ENCODE data around the gene MUC22. TPM values are rescaled to one million over a fixed set of nuclear protein-coding genes. Genes with fewer than 3 reads are reported as not detected.
"Not testable (repeated sequence)": the region's sequence is repeated elsewhere in the genome, so short reads cannot be mapped to it uniquely, and the experiment has no call there.

Gene MUC22
- total RNA-seq, 1 experiment from 2014 or later: not detected

- Histone ChIP-seq H3K36me3 (no peaks in the 10 kb centered on the region), H3K4me3 (no peak overlapping the region), H3K27me3 (replicated peaks) (no peaks in the 10 kb centered on the region; the same call in 1 of the 2 replicates), H3K27ac (peak overlapping the region; percentile 42), H3K4me1 (replicated peaks) (peaks cover 23% of the 10 kb centered on the region), H3K9me3 (replicated peaks) (no peaks in the 10 kb centered on the region)
- DNase-seq (ENCODE audit: low read depth in 1 of 2, low spot score in 2 of 2): peak; percentile 52 to 85
Measured at GRCh38 chr6:31058128-31058894, 48.0 kb downstream of the MUC22 start.

GRCh38 chr6:31060145-31060544, 49.9 kb downstream of the MUC22 start:
- Histone ChIP-seq H3K4me1 (replicated peaks) (peaks cover 23% of the 10 kb centered on the region), H3K36me3 (no peaks in the 10 kb centered on the region), H3K9me3 (replicated peaks) (no peaks in the 10 kb centered on the region), H3K4me3 (no peak overlapping the region), H3K27me3 (replicated peaks) (no peaks in the 10 kb centered on the region; the same call in 1 of the 2 replicates), H3K27ac (no peak overlapping the region)
- DNase-seq (ENCODE audit: low read depth in 1 of 2, low spot score in 2 of 2): no peak

GRCh38 chr6:31063906-31064435, 53.7 kb downstream of the MUC22 start:
- no peak for DNase-seq (ENCODE audit: low read depth in 1 of 2, low spot score in 2 of 2)
- H3K4me1 ChIP-seq (replicated peaks): 0 out of 2 replicates have a peak, but pooled peaks cover 4% of the 10 kb centered on the region
- H3K9me3 ChIP-seq (replicated peaks): no peaks in the 10 kb centered on the region
- H3K36me3 ChIP-seq: no peaks in the 10 kb centered on the region
- H3K27me3 ChIP-seq (replicated peaks): no peaks in the 10 kb centered on the region; the same call in 1 of the 2 replicates
- H3K27ac ChIP-seq: no peak overlapping the region
- no peak overlapping the region for H3K4me3 ChIP-seq

GRCh38 chr6:31065556-31065955, 55.3 kb downstream of the MUC22 start:
- Histone ChIP-seq H3K4me3 (no peak overlapping the region), H3K36me3 (no peaks in the 10 kb centered on the region), H3K27me3 (replicated peaks) (no peaks in the 10 kb centered on the region; the same call in 1 of the 2 replicates), H3K27ac (no peak overlapping the region), H3K9me3 (replicated peaks) (no peaks in the 10 kb centered on the region), H3K4me1 (replicated peaks) (peaks cover 7% of the 10 kb centered on the region)
- DNase-seq (ENCODE audit: low read depth in 1 of 2, low spot score in 2 of 2): no peak

- H3K27me3 ChIP-seq (replicated peaks); H3K4me3 ChIP-seq; DNase-seq (ENCODE audit: low read depth in 1 of 2, low spot score in 2 of 2); H3K9me3 ChIP-seq (replicated peaks); H3K36me3 ChIP-seq; H3K27ac ChIP-seq: not testable (repeated sequence)
- H3K4me1 ChIP-seq (replicated peaks): peaks cover 16% of the 10 kb centered on the region
Measured at GRCh38 chr6:31067028-31067427, 56.8 kb downstream of the MUC22 start.

GRCh38 chr6:31067891-31068668, 57.8 kb downstream of the MUC22 start:
- not testable (repeated sequence) for DNase-seq (ENCODE audit: low read depth in 1 of 2, low spot score in 2 of 2); H3K9me3 ChIP-seq (replicated peaks); H3K27ac ChIP-seq; H3K27me3 ChIP-seq (replicated peaks); H3K36me3 ChIP-seq; H3K4me3 ChIP-seq
- peaks cover 26% of the 10 kb centered on the region for H3K4me1 ChIP-seq (replicated peaks)

GRCh38 chr6:31068669-31069340, 58.5 kb downstream of the MUC22 start:
- H3K27me3 ChIP-seq (replicated peaks): no peaks in the 10 kb centered on the region

GRCh38 chr6:31070711-31071197, 60.5 kb downstream of the MUC22 start:
- Histone ChIP-seq H3K27ac (no peak overlapping the region), H3K36me3 (no peaks in the 10 kb centered on the region), H3K4me3 (no peak overlapping the region), H3K9me3 (replicated peaks) (no peaks in the 10 kb centered on the region), H3K4me1 (replicated peaks) (peaks cover 33% of the 10 kb centered on the region), H3K27me3 (replicated peaks) (no peaks in the 10 kb centered on the region)
- peak; percentile 38 to 61 for DNase-seq (ENCODE audit: low read depth in 1 of 2, low spot score in 2 of 2)

More at GRCh38 chr6:31068669-31069340, 58.5 kb downstream of the MUC22 start:
- no peaks in the 10 kb centered on the region for H3K9me3 ChIP-seq (replicated peaks)
- H3K36me3 ChIP-seq: no peaks in the 10 kb centered on the region
- peak; percentile 68 to 76 for DNase-seq (ENCODE audit: low read depth in 1 of 2, low spot score in 2 of 2)
- H3K4me3 ChIP-seq: no peak overlapping the region
- H3K27ac ChIP-seq: no peak overlapping the region
- peaks cover 33% of the 10 kb centered on the region for H3K4me1 ChIP-seq (replicated peaks)

GRCh38 chr6:31074401-31074800, 64.1 kb downstream of the MUC22 start:
- H3K4me3 ChIP-seq: no peak overlapping the region
- H3K27me3 ChIP-seq (replicated peaks): no peaks in the 10 kb centered on the region
- H3K36me3 ChIP-seq: no peaks in the 10 kb centered on the region
- no peak overlapping the region for H3K27ac ChIP-seq
- H3K9me3 ChIP-seq (replicated peaks): no peaks in the 10 kb centered on the region
- no peak for DNase-seq (ENCODE audit: low read depth in 1 of 2, low spot score in 2 of 2)
- peaks cover 30% of the 10 kb centered on the region for H3K4me1 ChIP-seq (replicated peaks)

- Histone ChIP-seq H3K27ac (no peak overlapping the region), H3K9me3 (replicated peaks) (no peaks in the 10 kb centered on the region), H3K4me1 (replicated peaks) (peaks cover 29% of the 10 kb centered on the region), H3K4me3 (no peak overlapping the region), H3K36me3 (no peaks in the 10 kb centered on the region), H3K27me3 (replicated peaks) (no peaks in the 10 kb centered on the region)
- no peak for DNase-seq (ENCODE audit: low read depth in 1 of 2, low spot score in 2 of 2)
Measured at GRCh38 chr6:31075528-31075927, 65.3 kb downstream of the MUC22 start.

- no peaks in the 10 kb centered on the region for H3K36me3 ChIP-seq
- H3K4me3 ChIP-seq: no peak overlapping the region
- H3K9me3 ChIP-seq (replicated peaks): no peaks in the 10 kb centered on the region
- DNase-seq (ENCODE audit: low read depth in 1 of 2, low spot score in 2 of 2): no peak
- no peak overlapping the region for H3K27ac ChIP-seq
- peaks cover 22% of the 10 kb centered on the region for H3K4me1 ChIP-seq (replicated peaks)
- no peaks in the 10 kb centered on the region for H3K27me3 ChIP-seq (replicated peaks)
Measured at GRCh38 chr6:31076611-31077010, 66.3 kb downstream of the MUC22 start.

GRCh38 chr6:31079656-31080261, 69.5 kb downstream of the MUC22 start:
- Histone ChIP-seq H3K27ac (no peak overlapping the region), H3K4me1 (replicated peaks) (peaks cover 3% of the 10 kb centered on the region; the same call in 1 of the 2 replicates), H3K4me3 (no peak overlapping the region), H3K36me3 (no peaks in the 10 kb centered on the region), H3K27me3 (replicated peaks) (no peaks in the 10 kb centered on the region), H3K9me3 (replicated peaks) (no peaks in the 10 kb centered on the region)
- peak; percentile 56 to 64 for DNase-seq (ENCODE audit: low read depth in 1 of 2, low spot score in 2 of 2)

GRCh38 chr6:31081872-31082271, 71.6 kb downstream of the MUC22 start:
- H3K9me3 ChIP-seq (replicated peaks): no peaks in the 10 kb centered on the region
- peaks cover 15% of the 10 kb centered on the region for H3K4me1 ChIP-seq (replicated peaks)
- no peaks in the 10 kb centered on the region for H3K36me3 ChIP-seq
- no peak overlapping the region for H3K27ac ChIP-seq
- DNase-seq (ENCODE audit: low read depth in 1 of 2, low spot score in 2 of 2): no peak
- H3K4me3 ChIP-seq: no peak overlapping the region
- H3K27me3 ChIP-seq (replicated peaks): no peaks in the 10 kb centered on the region
